H9 (cell line): ENCODE measurements around the gene OR5K4. TPM values are rescaled to one million over a fixed set of nuclear protein-coding genes. Genes with fewer than 3 reads are reported as not detected.

Experiments
- DNase-seq: peaks from one replicate; pipeline ENCODE4 v3.0.0-alpha.2; 2017
- H2AFZ ChIP-seq: one replicate; pipeline ENCODE4 v1.6.1; 2013; ENCODE audit warnings: mild to moderate bottlenecking, low read length, control low read depth, moderate library complexity
- H2AK5ac ChIP-seq: 2 replicates; pipeline ENCODE4 v1.6.1; 2013; ENCODE audit warnings: low read length, control low read depth, mixed read lengths; ENCODE audit not compliant: insufficient read length
- H2BK120ac ChIP-seq: one replicate; pipeline ENCODE4 v1.6.1; 2013; ENCODE audit warnings: low read depth, mild to moderate bottlenecking, low read length, control low read depth, inconsistent platforms; ENCODE audit not compliant: poor library complexity, severe bottlenecking
- H2BK12ac ChIP-seq: 2 replicates; pipeline ENCODE4 v1.6.1; 2013; ENCODE audit warnings: low read length, control low read depth, mixed read lengths, low read depth; ENCODE audit not compliant: insufficient read length
- H2BK15ac ChIP-seq: 2 replicates; pipeline ENCODE4 v1.6.1; 2013; ENCODE audit warnings: low read depth, low read length, control low read depth
- H2BK20ac ChIP-seq: one replicate; pipeline ENCODE4 v1.6.1; 2013; ENCODE audit warnings: low read depth, mild to moderate bottlenecking, low read length, control low read depth, inconsistent platforms; ENCODE audit not compliant: poor library complexity, severe bottlenecking
- H2BK5ac ChIP-seq: 2 replicates; pipeline ENCODE4 v1.6.1; 2013; ENCODE audit warnings: low read length, control low read depth, mixed read lengths; ENCODE audit not compliant: insufficient read length
- H3K14ac ChIP-seq: 2 replicates; pipeline ENCODE4 v1.6.1; 2013; ENCODE audit warnings: low read length, control low read depth; ENCODE audit not compliant: insufficient read depth
- H3K18ac ChIP-seq: 2 replicates; pipeline ENCODE4 v1.6.1; 2013; ENCODE audit warnings: low read depth, mild to moderate bottlenecking, mixed read lengths, low read length, control low read depth; ENCODE audit not compliant: insufficient read length
- H3K23ac ChIP-seq: 2 replicates; pipeline ENCODE4 v1.6.1; 2013; ENCODE audit warnings: low read length, control low read depth, mixed read lengths, low read depth; ENCODE audit not compliant: insufficient read length
- H3K23me2 ChIP-seq: 2 replicates; pipeline ENCODE4 v1.6.1; 2013; ENCODE audit warnings: low read depth, mild to moderate bottlenecking, mixed read lengths, low read length, control low read depth; ENCODE audit not compliant: insufficient read length, poor library complexity, severe bottlenecking
- H3K27ac ChIP-seq: 2 replicates; pipeline ENCODE4 v1.5.1; 2013; ENCODE audit warnings: low read length, control low read depth, mixed read lengths, low read depth; ENCODE audit not compliant: insufficient read length
- H3K27me3 ChIP-seq: 2 replicates; pipeline ENCODE4 v1.6.1; 2013; ENCODE audit warnings: low read length, control low read depth, inconsistent platforms; ENCODE audit not compliant: insufficient read depth
- H3K4ac ChIP-seq: 2 replicates; pipeline ENCODE4 v1.6.1; 2013; ENCODE audit warnings: low read depth, mild to moderate bottlenecking, control low read depth, inconsistent platforms, low read length, moderate library complexity
- H3K4me1 ChIP-seq: 2 replicates; pipeline ENCODE4 v1.6.1; 2013; ENCODE audit warnings: low read length, control low read depth, inconsistent platforms; ENCODE audit not compliant: insufficient read depth
- H3K4me2 ChIP-seq: 2 replicates; pipeline ENCODE4 v1.6.1; 2013; ENCODE audit warnings: low read length, control low read depth, mixed read lengths; ENCODE audit not compliant: insufficient read length, insufficient read depth
- H3K56ac ChIP-seq: 2 replicates; pipeline ENCODE4 v1.6.1; 2013; ENCODE audit warnings: low read depth, mild to moderate bottlenecking, mixed read lengths, low read length, control low read depth; ENCODE audit not compliant: insufficient read length
- H3K79me1 ChIP-seq: 2 replicates; pipeline ENCODE4 v1.6.1; 2013; ENCODE audit warnings: low read depth, mild to moderate bottlenecking, moderate library complexity, low read length, control low read depth, inconsistent platforms; ENCODE audit not compliant: insufficient read depth, poor library complexity, severe bottlenecking
- H3K79me2 ChIP-seq: 2 replicates; pipeline ENCODE4 v1.6.1; 2013; ENCODE audit warnings: low read length, control low read depth, inconsistent platforms; ENCODE audit not compliant: insufficient read depth
- H3K9ac ChIP-seq: 2 replicates; pipeline ENCODE4 v1.6.1; 2013; ENCODE audit warnings: low read length, control low read depth, mixed read lengths; ENCODE audit not compliant: insufficient read length; ENCODE audit errors: extremely low read depth
- H3K9me3 ChIP-seq: one replicate; pipeline ENCODE4 v1.6.1; 2013; ENCODE audit warnings: low read depth, low read length, inconsistent platforms; ENCODE audit not compliant: control insufficient read depth
- H3T11ph ChIP-seq: one replicate; pipeline ENCODE4 v1.6.1; 2013; ENCODE audit warnings: mild to moderate bottlenecking, low read length, control low read depth, inconsistent platforms
- H4K20me1 ChIP-seq: one replicate; pipeline ENCODE4 v1.6.1; 2013; ENCODE audit not compliant: control insufficient read depth, insufficient read length, insufficient read depth
- H4K5ac ChIP-seq: 2 replicates; pipeline ENCODE4 v1.6.1; 2013; ENCODE audit warnings: low read depth, mild to moderate bottlenecking, mixed read lengths, low read length, control low read depth; ENCODE audit not compliant: insufficient read length
- H4K8ac ChIP-seq: replicated peaks from 2 replicates; pipeline ENCODE4 v1.6.1; 2013; ENCODE audit warnings: low read length, control low read depth, mixed read lengths, low read depth; ENCODE audit not compliant: insufficient read length
- H4K91ac ChIP-seq: 2 replicates; pipeline ENCODE4 v1.6.1; 2013; ENCODE audit warnings: low read depth, mild to moderate bottlenecking, moderate library complexity, mixed read lengths, low read length, control low read depth; ENCODE audit not compliant: insufficient read length
- H3K27ac Mint-ChIP-seq, 3 experiments: 2 replicates in 2 of 3; 3 replicates in 1 of 3; pipeline ENCODE4 v1.8.0; 2020 to 2021; ENCODE audit warnings: mixed read lengths in 3 of 3, mild to moderate bottlenecking in 1 of 3, moderate library complexity in 1 of 3
- H3K27me3 Mint-ChIP-seq: 2 replicates; pipeline ENCODE4 v1.8.0; 2021; ENCODE audit warnings: low read depth, mild to moderate bottlenecking, moderate library complexity, mixed read lengths
- H3K36me3 Mint-ChIP-seq, 3 experiments: 2 replicates in 2 of 3; 3 replicates in 1 of 3; pipeline ENCODE4 v1.8.0; 2020 to 2021; ENCODE audit warnings: low read depth in 3 of 3, mixed read lengths in 3 of 3; ENCODE audit not compliant: insufficient read depth in 1 of 3
- H3K4me1 Mint-ChIP-seq, 2 experiments: 2 replicates each; pipeline ENCODE4 v1.8.0; 2020; ENCODE audit warnings: mixed read lengths in 2 of 2
- H3K4me3 Mint-ChIP-seq, 2 experiments: 2 replicates in 1 of 2; 3 replicates in 1 of 2; pipeline ENCODE4 v1.8.0; 2020 to 2021; ENCODE audit warnings: mild to moderate bottlenecking in 2 of 2, mixed read lengths in 2 of 2, moderate library complexity in 1 of 2
- H3K9me3 Mint-ChIP-seq, 2 experiments: 2 replicates in 1 of 2; 3 replicates in 1 of 2; pipeline ENCODE4 v1.8.0; 2020; ENCODE audit warnings: mild to moderate bottlenecking in 2 of 2, mixed read lengths in 2 of 2, moderate library complexity in 1 of 2
- WGBS: extraction: QIAGEN DNeasy Blood & Tissue Kit; methylation state at CpG from one replicate; pipeline ENCODE4 v1.1.7; 2013; ENCODE audit warnings: missing lambda C conversion rate, low lambda C conversion rate, mixed read lengths; ENCODE audit not compliant: insufficient read length; ENCODE audit errors: extremely low coverage; 5-methylcytosine and 5-hydroxymethylcytosine counted together
- total RNA-seq: library from RNA; stranded (reverse); gene quantifications from 2 replicates; pipeline ENCODE4 v1.2.1, GENCODE V29; 2021
- TF ChIP-seq, protein P1 (sequence below): fragments of 200-600 bp; sonication (generic); conservative IDR thresholded peaks from 3 replicates; pipeline ENCODE4 v1.8.0; 2021; ENCODE audit warnings: antibody characterized with exemption, mild to moderate bottlenecking

OR5K4 gene
- total RNA-seq, 1 experiment from 2014 or later, result not detected

DNA sequence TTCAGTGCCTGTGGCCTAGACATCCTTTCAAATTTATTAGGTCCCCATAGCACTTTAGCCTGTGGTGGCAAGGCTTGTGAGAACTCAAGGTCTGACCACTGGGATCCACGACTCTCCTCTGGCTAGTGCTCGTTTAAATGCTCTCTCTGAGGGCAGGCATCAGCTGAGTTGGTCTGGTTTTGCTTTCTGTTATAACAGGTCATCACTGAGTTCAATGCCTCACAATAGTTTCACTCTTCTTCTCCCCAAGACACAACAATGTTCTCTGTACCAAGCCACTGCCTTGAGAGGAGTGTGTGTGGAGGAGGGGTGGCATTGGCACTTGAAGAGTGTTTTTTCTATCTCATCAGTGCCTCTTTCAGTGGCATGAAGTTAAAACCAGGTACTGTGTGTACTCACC lies 7.6 kb downstream of the OR5K4 start:
- Mint-ChIP-seq H3K36me3 (peaks cover 2 to 17% (median 3%) of the 10 kb centered on the region in 3 experiments; a peak in 5 of 7 replicates), H3K27ac (no peak overlapping the region), H3K4me1 (no peaks in the 10 kb centered on the region), H3K4me3 (no peak overlapping the region), H3K27me3 (no peaks in the 10 kb centered on the region), H3K9me3 (peaks cover 4 to 10% of the 10 kb centered on the region in 2 experiments; a peak in 4 of 5 replicates)
- Histone ChIP-seq H3K79me1 (no peaks in the 10 kb centered on the region), H3K9ac (no peak overlapping the region), H4K8ac (no peak overlapping the region), H2BK12ac (no peak overlapping the region), H3K23me2 (no peaks in the 10 kb centered on the region), H3K18ac (no peak overlapping the region), H3K23ac (no peak overlapping the region), H3K4me2 (no peak overlapping the region), H3K79me2 (no peaks in the 10 kb centered on the region), H2BK15ac (no peak overlapping the region), H2BK20ac (no peak overlapping the region), H3K27ac (no peak overlapping the region), H3K56ac (no peak overlapping the region), H3K4ac (no peak overlapping the region), H4K20me1 (no peaks in the 10 kb centered on the region), H3K4me1 (no peaks in the 10 kb centered on the region), H2BK5ac (no peak overlapping the region), H3T11ph (no peak overlapping the region), H3K9me3 (no peaks in the 10 kb centered on the region), H2AK5ac (no peak overlapping the region), H2AFZ (no peak overlapping the region), H4K5ac (no peak overlapping the region), H2BK120ac (no peak overlapping the region), H3K27me3 (no peaks in the 10 kb centered on the region), H4K91ac (no peak overlapping the region), H3K14ac (no peak overlapping the region)
- WGBS, result no CpG with 5 or more reads among the region's 2 CpGs
- TF ChIP-seq, protein P1, sequence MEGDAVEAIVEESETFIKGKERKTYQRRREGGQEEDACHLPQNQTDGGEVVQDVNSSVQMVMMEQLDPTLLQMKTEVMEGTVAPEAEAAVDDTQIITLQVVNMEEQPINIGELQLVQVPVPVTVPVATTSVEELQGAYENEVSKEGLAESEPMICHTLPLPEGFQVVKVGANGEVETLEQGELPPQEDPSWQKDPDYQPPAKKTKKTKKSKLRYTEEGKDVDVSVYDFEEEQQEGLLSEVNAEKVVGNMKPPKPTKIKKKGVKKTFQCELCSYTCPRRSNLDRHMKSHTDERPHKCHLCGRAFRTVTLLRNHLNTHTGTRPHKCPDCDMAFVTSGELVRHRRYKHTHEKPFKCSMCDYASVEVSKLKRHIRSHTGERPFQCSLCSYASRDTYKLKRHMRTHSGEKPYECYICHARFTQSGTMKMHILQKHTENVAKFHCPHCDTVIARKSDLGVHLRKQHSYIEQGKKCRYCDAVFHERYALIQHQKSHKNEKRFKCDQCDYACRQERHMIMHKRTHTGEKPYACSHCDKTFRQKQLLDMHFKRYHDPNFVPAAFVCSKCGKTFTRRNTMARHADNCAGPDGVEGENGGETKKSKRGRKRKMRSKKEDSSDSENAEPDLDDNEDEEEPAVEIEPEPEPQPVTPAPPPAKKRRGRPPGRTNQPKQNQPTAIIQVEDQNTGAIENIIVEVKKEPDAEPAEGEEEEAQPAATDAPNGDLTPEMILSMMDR, result no peak
- no peak for DNase-seq
